Gastrocnemius medialis (tissue), 4 donors: ENCODE measurements around the gene POLA2. TPM values are rescaled to one million over a fixed set of nuclear protein-coding genes. Genes with fewer than 3 reads are reported as not detected.

ENCODE experiments used
- ATAC-seq, 2 donors: fragments of 150-250 bp; one replicate each; pipeline ENCODE4 v1.9.1; 2016
- DNase-seq, 2 donors: peaks; one replicate each; pipeline ENCODE4 v3.0.0-alpha.2; 2019
- H3K27ac ChIP-seq, 4 donors: fragments of 200-600 bp; sonication (generic); 1 replicate in 1 of 4; 2 replicates in 3 of 4; pipeline ENCODE4 v1.5.1; 2016 to 2018; ENCODE audit warnings: mild to moderate bottlenecking in 2 of 4, moderate library complexity in 1 of 4
- H3K27me3 ChIP-seq, 3 donors: fragments of 200-600 bp; sonication (generic) in 2 of 3; 1 replicate in 1 of 3; 2 replicates in 2 of 3; pipeline versions ENCODE4 v1.5.1 to v1.6.0; 2016 to 2019; ENCODE audit warnings: mild to moderate bottlenecking in 1 of 3, moderate library complexity in 1 of 3
- H3K36me3 ChIP-seq, 2 donors: fragments of 200-600 bp; sonication (generic) in 1 of 2; one replicate each; pipeline ENCODE4 v1.5.1; 2017 to 2018
- H3K4me1 ChIP-seq, 2 donors: fragments of 200-600 bp; sonication (generic) in 1 of 2; one replicate each; pipeline ENCODE4 v1.5.1; 2016 to 2017; ENCODE audit warnings: mild to moderate bottlenecking in 2 of 2
- H3K4me3 ChIP-seq, 4 donors: fragments of 200-600 bp; sonication (generic) in 3 of 4; 1 replicate in 1 of 4; 2 replicates in 3 of 4; pipeline ENCODE4 v1.5.1; 2016 to 2019; ENCODE audit warnings: mild to moderate bottlenecking in 2 of 4
- H3K9me3 ChIP-seq, 3 donors: fragments of 200-600 bp; sonication (generic) in 2 of 3; 1 replicate in 1 of 3; 2 replicates in 2 of 3; pipeline ENCODE4 v1.5.1; 2016 to 2019
- CTCF ChIP-seq, 5 experiments: fragments of 450-650 bp in 3 of 5; fragments of 200-600 bp in 2 of 5; sonication (generic) in 2 of 5; IDR thresholded peaks in 4 of 5; conservative IDR thresholded peaks in 1 of 5; 1 replicate in 4 of 5; 2 replicates in 1 of 5; pipeline ENCODE4 v1.5.1; 2016 to 2019; ENCODE audit warnings: antibody characterized with exemption in 5 of 5, mild to moderate bottlenecking in 3 of 5, moderate library complexity in 3 of 5
- POLR2A ChIP-seq, 2 donors: fragments of 450-650 bp; IDR thresholded peaks; one replicate each; pipeline ENCODE4 v1.6.1; 2017; ENCODE audit warnings: antibody characterized with exemption in 2 of 2, mild to moderate bottlenecking in 2 of 2, moderate library complexity in 2 of 2
- in situ Hi-C, 4 donors: fragments of 200-750 bp; cut with MboI; loops; one replicate each; pipeline versions ENCODE4 v1.15.0 to v1.8.0; 2017; ENCODE audit warnings: low sequenced_read_pairs in 4 of 4
- intact Hi-C: fragments of 100-400 bp; cut with DNase I; formaldehyde crosslinking; loops from one replicate; pipeline ENCODE4 v1.15.1; 2023; ENCODE audit warnings: low total_unique reads
- total RNA-seq, 4 donors: library from RNA; depleted of rRNA; stranded (reverse); fragments of >200 nt; gene quantifications; one replicate each; pipeline versions ENCODE4 v1.1.0 to v1.2.3, GENCODE V29; 2016

POLA2 gene
- total RNA-seq, 4 donors from 2014 or later = 2.9 to 9.2 (median 6.9) TPM

DNA sequence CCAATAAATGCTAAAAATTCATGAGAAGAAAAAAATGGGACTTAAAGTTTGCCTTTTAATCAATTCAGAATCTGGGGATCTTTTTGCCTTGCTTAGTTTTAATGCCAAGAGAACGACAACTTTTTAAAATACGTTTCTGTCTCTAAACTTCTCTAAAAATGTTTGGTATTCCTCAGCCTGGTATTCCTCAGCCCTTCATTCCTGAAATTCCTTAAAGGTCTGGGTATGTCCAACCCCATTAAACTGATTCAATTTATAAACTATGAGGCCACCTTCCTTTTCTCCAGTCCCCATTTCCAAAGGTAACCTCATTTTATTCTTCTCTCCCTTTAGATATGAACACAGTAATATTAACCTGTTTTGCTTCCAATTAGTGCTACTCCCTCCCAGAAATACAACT lies 16.6 kb downstream of the POLA2 start:
- Histone ChIP-seq H3K4me3 (no peak overlapping the region), H3K9me3 (no peaks in the 10 kb centered on the region), H3K27me3 (no peaks in the 10 kb centered on the region), H3K27ac (no peak overlapping the region), H3K36me3 (peaks cover 0 to 25% of the 10 kb centered on the region in 2 donors), H3K4me1 (peaks cover 0 to 5% of the 10 kb centered on the region in 2 donors)
- no peak for DNase-seq
- in situ Hi-C loops (loop anchor here in 1 of 4 donors (5.0 kb wide), 1 partner anchor 34 kb away; the partner anchor contains the start of gene CDC42EP2), intact Hi-C loops (loop anchor here (2.0 kb wide), 1 partner anchor 20 kb away; no protein-coding TSS in a partner anchor)
- TF ChIP-seq CTCF (IDR thresholded peaks at IDR 0.05 in 4 of 5, conservative IDR thresholded peaks at IDR 0.05 in 1 of 5) = no peak
- TF ChIP-seq POLR2A (IDR thresholded peaks at IDR 0.05) = no peak
- ATAC-seq = no peak

- DNase-seq = no peak
- in situ Hi-C loops (loop anchor here in 1 of 4 donors (5.0 kb wide), 1 partner anchor 33 kb away; the partner anchor contains the start of gene CDC42EP2), intact Hi-C loops (loop anchor here (2.0 kb wide), 1 partner anchor 20 kb away; no protein-coding TSS in a partner anchor)
- peak overlapping the region in 3 of 4 donors; percentile 1 to 28 (median 16) for H3K27ac ChIP-seq
- no peaks in the 10 kb centered on the region for H3K9me3 ChIP-seq
- H3K4me3 ChIP-seq = no peak overlapping the region
- no peak for ATAC-seq
- peaks cover 0 to 5% of the 10 kb centered on the region in 2 donors for H3K4me1 ChIP-seq
- H3K27me3 ChIP-seq = no peaks in the 10 kb centered on the region
- TF ChIP-seq CTCF (IDR thresholded peaks at IDR 0.05 in 4 of 5, conservative IDR thresholded peaks at IDR 0.05 in 1 of 5) (no peak), POLR2A (IDR thresholded peaks at IDR 0.05) (no peak)
- peaks cover 0 to 27% of the 10 kb centered on the region in 2 donors for H3K36me3 ChIP-seq
These were observed 17.5 kb downstream of the POLA2 start for GRCh38 chr11:65279279-65279678.

DNA sequence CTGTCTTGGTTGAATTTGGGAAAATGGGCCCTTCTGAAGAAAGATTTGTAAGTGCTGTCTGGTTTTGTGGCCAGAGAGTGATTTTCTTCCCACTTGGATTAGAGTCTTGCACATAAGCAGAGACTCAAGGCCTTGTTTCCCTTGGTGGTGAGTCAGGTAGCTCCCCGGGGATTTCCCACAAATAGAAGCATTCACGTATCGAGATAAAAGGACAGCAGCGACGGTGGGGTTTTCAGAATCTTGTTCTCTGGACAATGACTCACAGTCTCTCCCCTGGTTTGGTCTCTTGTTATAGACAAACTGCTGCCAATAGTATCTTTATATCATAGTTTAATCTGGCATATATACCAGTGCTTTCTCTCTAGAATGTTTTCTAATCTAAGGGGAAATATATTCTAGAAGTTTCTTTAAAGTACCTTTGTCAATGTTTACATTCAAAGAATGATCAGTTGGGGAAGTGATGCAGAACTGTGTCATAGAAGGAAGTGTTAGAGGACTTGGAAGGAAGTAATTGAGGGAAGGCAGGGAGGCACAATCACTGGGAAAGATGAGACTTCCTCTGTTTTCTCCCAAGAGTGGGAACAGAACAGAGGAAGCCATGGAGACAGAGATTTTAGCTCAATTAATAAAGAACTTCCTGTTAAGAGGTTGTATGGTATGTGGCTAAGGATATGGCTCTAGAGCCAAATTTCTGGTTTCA lies 18.1 kb downstream of the POLA2 start:
- intact Hi-C loops (loop anchor here (2.0 kb wide), 1 partner anchor 19 kb away; no protein-coding TSS in a partner anchor), in situ Hi-C loops (loop anchor here in 1 of 4 donors (5.0 kb wide), 1 partner anchor 32 kb away; the partner anchor contains the start of gene CDC42EP2)

DNA sequence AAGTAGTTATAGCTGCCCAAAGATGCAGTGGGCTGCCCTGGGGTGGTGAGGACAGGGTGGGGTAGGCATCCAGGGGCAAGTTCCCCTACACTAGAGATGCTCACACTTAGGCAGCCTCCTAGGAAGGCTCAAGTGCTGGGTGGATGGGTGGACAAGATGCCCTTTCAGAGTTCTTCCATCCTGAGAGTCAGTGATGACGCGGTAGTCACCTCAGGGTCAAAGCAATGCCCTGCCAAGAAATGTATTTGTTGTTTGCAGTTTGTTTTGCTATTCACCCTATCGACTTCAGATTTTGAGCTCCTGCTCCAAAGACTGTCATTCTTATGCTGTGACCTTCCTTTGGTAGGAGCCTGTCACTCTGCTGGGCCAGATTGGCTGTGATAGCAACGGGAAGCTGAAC lies 18.9 kb downstream of the POLA2 start:
- no peaks in the 10 kb centered on the region for H3K9me3 ChIP-seq
- ATAC-seq (no peak), DNase-seq (no peak)
- intact Hi-C loops = no loop called here
- H3K4me3 ChIP-seq = no peak overlapping the region
- peaks cover 0 to 31% of the 10 kb centered on the region in 2 donors for H3K36me3 ChIP-seq
- peak overlapping the region in 2 of 4 donors; percentile 16 to 26 for H3K27ac ChIP-seq
- H3K4me1 ChIP-seq = peaks cover 0 to under 1% of the 10 kb centered on the region in 2 donors
- no peaks in the 10 kb centered on the region for H3K27me3 ChIP-seq
- in situ Hi-C loops = no loop called here
- TF ChIP-seq POLR2A (IDR thresholded peaks at IDR 0.05) (no peak), CTCF (IDR thresholded peaks at IDR 0.05 in 4 of 5, conservative IDR thresholded peaks at IDR 0.05 in 1 of 5) (no peak)

More for the DNA sequence above, 18.1 kb downstream of the POLA2 start:
- TF ChIP-seq POLR2A (IDR thresholded peaks at IDR 0.05) (no peak), CTCF (IDR thresholded peaks at IDR 0.05 in 4 of 5, conservative IDR thresholded peaks at IDR 0.05 in 1 of 5) (no peak)
- ATAC-seq = no peak
- no peak for DNase-seq
- Histone ChIP-seq H3K27ac (peak overlapping the region; percentile 1 to 28 (median 21)), H3K9me3 (no peaks in the 10 kb centered on the region), H3K27me3 (no peaks in the 10 kb centered on the region), H3K4me3 (no peak overlapping the region), H3K36me3 (peaks cover 0 to 31% of the 10 kb centered on the region in 2 donors), H3K4me1 (peaks cover 0 to 5% of the 10 kb centered on the region in 2 donors)
